ENCODE results near the gene RPS6KA2.

DNA sequence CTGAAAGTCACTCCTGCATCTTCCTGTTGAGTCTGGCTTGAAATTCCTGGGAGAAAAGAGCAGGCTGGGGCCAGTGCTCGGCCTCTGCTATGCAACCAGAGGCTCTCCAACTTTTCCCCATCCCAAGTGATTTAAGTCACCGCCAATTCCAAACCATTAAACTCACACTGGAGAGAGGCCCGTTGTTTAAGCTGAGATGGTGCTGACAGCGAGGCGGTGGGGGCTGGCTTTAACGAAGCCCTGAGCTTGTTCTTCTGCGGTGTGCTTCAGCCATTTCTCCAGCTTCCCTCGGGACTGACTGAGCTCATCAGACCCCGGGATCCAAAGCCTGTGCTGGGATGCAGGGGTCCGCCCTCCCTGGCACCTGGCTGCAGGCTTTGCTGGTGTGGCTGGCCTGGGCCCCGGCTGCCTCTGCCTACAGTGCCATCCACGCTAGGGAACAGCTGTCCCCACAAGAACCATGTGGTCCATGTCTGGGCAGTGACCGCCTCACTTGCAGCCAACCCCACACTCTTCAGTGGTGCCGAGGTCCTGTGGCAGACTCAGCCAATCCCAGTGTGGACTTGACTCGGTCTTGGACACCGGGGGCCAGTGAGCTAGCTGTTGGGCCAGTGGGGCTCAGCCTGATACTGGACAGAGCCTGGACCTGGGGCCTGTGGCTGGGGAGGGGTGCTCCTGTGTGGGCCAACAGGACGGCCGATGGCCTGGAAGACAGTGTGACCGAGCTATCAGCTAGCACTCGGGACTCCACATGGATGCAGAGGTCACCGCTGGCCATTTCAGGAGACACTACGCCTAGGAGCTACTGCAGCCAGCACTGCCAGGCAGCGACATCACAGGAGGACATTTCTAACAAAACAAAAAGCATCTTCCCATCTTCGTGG, 61.7 kb downstream of the RPS6KA2 start:
- TF ChIP-seq, protein P1, sequence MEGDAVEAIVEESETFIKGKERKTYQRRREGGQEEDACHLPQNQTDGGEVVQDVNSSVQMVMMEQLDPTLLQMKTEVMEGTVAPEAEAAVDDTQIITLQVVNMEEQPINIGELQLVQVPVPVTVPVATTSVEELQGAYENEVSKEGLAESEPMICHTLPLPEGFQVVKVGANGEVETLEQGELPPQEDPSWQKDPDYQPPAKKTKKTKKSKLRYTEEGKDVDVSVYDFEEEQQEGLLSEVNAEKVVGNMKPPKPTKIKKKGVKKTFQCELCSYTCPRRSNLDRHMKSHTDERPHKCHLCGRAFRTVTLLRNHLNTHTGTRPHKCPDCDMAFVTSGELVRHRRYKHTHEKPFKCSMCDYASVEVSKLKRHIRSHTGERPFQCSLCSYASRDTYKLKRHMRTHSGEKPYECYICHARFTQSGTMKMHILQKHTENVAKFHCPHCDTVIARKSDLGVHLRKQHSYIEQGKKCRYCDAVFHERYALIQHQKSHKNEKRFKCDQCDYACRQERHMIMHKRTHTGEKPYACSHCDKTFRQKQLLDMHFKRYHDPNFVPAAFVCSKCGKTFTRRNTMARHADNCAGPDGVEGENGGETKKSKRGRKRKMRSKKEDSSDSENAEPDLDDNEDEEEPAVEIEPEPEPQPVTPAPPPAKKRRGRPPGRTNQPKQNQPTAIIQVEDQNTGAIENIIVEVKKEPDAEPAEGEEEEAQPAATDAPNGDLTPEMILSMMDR (IDR thresholded peaks at IDR 0.05), result no peak
- TF ChIP-seq, protein P2, sequence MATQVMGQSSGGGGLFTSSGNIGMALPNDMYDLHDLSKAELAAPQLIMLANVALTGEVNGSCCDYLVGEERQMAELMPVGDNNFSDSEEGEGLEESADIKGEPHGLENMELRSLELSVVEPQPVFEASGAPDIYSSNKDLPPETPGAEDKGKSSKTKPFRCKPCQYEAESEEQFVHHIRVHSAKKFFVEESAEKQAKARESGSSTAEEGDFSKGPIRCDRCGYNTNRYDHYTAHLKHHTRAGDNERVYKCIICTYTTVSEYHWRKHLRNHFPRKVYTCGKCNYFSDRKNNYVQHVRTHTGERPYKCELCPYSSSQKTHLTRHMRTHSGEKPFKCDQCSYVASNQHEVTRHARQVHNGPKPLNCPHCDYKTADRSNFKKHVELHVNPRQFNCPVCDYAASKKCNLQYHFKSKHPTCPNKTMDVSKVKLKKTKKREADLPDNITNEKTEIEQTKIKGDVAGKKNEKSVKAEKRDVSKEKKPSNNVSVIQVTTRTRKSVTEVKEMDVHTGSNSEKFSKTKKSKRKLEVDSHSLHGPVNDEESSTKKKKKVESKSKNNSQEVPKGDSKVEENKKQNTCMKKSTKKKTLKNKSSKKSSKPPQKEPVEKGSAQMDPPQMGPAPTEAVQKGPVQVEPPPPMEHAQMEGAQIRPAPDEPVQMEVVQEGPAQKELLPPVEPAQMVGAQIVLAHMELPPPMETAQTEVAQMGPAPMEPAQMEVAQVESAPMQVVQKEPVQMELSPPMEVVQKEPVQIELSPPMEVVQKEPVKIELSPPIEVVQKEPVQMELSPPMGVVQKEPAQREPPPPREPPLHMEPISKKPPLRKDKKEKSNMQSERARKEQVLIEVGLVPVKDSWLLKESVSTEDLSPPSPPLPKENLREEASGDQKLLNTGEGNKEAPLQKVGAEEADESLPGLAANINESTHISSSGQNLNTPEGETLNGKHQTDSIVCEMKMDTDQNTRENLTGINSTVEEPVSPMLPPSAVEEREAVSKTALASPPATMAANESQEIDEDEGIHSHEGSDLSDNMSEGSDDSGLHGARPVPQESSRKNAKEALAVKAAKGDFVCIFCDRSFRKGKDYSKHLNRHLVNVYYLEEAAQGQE (IDR thresholded peaks at IDR 0.05; ENCODE audit: insufficient read depth in 1 of 2, low read depth in 2 of 2, low read length in 1 of 2), result no peak
- no peak for TF ChIP-seq POLR2AphosphoS5 (IDR thresholded peaks at IDR 0.05; ENCODE audit: low read depth, low read length)
- no peak for TF ChIP-seq TCF7L2 (IDR thresholded peaks at IDR 0.05; ENCODE audit: low read depth, low read length)
- no peak for TF ChIP-seq SIN3A (IDR thresholded peaks at IDR 0.05; ENCODE audit: borderline replicate concordance, insufficient read depth, low read depth, low read length)

Data from Panc1 (cell line).